Measurements from ENCODE around the gene ZNF750.

Gene ZNF750

DNA sequence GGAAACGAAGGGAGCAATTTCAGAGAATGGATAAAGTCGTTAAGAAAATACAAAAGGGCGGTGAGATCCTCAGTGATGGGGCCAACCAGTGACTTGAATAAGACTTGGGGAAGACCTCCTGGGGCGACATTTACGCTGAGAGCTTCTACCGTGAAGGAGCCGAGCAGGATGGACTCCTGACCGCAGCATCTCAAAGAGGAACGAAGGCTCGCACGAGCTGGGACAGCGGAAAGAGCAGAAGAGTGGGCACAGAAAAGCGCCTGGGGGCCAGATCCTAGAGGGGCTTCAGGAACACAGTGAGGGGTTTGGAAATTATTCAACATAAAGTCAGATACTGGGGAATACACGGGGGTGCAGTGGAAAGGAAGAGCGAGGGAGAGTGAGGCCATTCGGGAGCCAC is 17.5 kb downstream of the ZNF750 start:
- no peak overlapping the region for H3K4me3 ChIP-seq
- H3K27ac ChIP-seq = no peak overlapping the region

DNA sequence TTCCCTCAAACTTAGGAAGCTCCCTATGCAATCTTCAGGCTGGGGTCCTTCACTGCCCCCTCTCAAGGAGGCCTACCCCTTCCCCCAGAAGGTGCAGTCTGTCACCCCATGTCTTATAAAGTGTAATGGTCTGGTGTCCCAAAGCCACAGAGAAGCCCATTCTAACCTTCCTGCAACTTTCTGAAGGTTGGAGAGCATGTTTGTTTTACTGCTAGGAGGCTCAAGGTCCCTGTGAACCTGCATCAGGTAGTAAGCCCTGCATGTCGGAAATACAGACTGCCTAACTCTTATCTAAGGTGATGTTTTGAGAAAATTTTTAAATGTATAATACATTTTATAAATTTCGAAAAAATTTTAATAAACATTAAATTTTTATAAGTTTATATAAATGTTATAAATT is 18.3 kb downstream of the ZNF750 start:
- Histone ChIP-seq H3K27ac (no peak overlapping the region), H3K4me3 (no peak overlapping the region)

GRCh38 chr17:82820278-82821251 is 19.3 kb downstream of the ZNF750 start:
- Histone ChIP-seq H3K4me3 (no peak overlapping the region), H3K27ac (no peak overlapping the region)

GRCh38 chr17:82817947-82818346 is 21.9 kb downstream of the ZNF750 start:
- H3K4me3 ChIP-seq = no peak overlapping the region
- H3K27ac ChIP-seq = no peak overlapping the region

DNA sequence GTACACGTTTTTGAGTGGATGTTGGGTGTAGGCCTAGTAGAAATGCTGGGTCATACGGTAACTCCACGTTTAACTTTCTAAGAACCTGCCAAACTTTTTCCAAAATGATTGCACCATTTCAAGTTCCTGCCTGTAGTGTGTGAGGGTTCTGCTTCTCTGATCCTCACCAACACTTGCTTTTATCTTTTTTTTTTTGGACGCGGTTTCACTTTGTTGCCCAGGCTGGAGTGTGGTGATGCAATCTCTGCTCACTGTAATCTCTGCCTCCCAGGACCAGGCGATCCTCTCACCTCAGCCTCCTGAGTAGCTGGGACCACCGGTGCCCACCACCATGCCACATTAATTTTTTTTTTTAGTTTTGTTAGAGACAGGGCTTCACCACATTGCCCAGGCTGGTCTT is 23.5 kb downstream of the ZNF750 start:
- Histone ChIP-seq H3K4me3 (no peak overlapping the region), H3K27ac (no peak overlapping the region)

GRCh38 chr17:82815790-82816305 is 24.0 kb downstream of the ZNF750 start:
- Histone ChIP-seq H3K27ac (no peak overlapping the region), H3K4me3 (no peak overlapping the region)

- H3K4me3 ChIP-seq = no peak overlapping the region
- H3K27ac ChIP-seq = no peak overlapping the region
Measured at GRCh38 chr17:82815354-82815753, 24.5 kb downstream of the ZNF750 start.

DNA sequence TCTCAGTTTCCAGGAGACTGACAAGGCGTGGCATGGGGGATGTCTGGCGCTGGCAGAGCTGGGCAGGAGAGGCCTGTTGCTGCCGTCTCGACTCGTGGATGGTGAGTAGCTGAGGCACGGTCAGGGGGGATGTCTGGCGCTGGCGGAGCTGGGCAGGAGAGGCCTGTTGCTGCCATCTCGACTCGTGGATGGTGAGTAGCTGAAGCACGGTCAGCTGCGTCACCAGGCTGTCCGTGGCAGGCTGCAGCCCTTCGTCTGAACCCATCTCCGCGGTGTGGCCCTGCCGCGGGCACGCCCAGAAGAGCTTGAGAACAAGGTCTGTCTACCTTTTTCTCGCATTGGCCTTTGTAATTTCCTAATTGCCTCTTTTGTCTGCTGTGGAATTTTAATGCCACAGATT is 25.0 kb downstream of the ZNF750 start:
- Histone ChIP-seq H3K4me3 (no peak overlapping the region), H3K27ac (no peak overlapping the region)

DNA sequence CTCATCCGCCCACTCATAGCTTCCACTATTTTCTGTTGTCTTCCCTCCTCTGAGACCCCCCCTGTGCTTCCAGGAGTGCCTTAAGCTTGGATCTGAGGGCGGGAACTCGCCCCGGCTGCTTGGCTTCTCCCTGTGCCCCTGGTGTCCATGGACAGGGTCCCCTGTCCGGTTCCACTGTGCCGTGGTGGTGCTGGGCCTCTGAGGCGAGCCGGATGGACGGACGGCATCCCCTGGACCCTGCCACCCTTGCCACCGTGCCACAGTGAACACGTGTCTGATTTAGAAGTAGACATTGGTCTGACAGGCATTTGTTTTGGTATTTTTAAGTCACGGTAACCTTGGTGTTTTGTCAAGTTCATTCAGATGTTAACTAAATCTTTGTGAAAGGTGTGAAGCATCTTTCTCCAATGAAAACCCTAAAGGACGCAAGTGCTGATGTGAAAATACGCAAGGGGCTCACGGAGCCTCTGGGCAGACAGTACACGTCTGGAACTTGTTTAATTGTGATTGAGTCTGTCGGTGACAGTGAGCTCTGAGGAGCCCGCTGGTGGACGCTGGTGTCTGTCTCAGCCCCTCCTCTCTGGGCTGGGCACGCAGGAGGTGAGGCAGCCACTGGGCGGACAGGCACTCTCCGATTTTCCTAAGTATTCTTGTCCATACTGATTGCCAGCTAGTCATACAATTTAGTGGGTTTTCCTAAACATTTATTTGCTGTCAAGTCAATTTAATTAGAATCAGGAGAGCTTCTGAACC is 26.3 kb downstream of the ZNF750 start:
- Histone ChIP-seq H3K27ac (no peak overlapping the region), H3K4me3 (no peak overlapping the region)

DNA sequence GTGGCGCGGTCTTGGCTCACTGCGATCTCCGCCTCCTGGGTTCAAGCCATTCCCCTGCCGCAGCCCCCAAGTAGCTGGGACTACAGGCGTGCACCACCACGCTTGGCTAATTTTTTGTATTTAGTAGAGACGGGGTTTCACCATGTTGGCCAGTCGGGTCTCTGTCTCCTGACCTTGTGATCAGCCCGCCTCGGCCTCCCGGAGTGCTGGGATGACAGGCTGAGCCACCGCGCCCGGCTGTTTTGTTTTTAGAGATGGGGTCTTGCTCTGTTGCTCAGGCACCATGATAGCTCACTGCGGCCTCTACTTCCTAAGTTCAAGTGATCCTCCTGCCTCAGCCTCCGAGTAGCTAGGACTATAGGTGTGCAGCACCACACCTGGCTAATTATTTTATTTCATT is 27.2 kb downstream of the ZNF750 start:
- Histone ChIP-seq H3K4me3 (no peak overlapping the region), H3K27ac (no peak overlapping the region)

DNA sequence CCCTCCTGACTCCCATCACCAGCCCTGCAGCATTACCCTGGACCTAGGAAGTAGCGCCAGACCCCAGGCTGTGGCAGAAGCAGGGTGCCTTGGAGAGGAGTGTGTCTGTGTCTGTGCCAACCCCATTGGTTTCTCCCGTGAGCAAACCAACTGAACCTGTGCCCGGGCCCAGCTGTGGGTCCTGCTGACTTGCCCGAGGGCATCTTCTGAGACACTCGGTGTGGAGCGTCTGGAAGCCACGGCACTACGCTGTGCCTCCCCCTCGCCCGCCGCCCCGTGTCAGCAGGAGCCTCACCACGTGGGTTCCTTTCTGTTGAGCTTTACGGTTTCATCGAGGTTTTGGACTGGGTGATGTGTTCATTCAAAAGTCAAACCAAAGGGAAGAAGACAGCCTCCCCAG is 27.8 kb downstream of the ZNF750 start:
- Histone ChIP-seq H3K4me3 (no peak overlapping the region), H3K27ac (no peak overlapping the region)

DNA sequence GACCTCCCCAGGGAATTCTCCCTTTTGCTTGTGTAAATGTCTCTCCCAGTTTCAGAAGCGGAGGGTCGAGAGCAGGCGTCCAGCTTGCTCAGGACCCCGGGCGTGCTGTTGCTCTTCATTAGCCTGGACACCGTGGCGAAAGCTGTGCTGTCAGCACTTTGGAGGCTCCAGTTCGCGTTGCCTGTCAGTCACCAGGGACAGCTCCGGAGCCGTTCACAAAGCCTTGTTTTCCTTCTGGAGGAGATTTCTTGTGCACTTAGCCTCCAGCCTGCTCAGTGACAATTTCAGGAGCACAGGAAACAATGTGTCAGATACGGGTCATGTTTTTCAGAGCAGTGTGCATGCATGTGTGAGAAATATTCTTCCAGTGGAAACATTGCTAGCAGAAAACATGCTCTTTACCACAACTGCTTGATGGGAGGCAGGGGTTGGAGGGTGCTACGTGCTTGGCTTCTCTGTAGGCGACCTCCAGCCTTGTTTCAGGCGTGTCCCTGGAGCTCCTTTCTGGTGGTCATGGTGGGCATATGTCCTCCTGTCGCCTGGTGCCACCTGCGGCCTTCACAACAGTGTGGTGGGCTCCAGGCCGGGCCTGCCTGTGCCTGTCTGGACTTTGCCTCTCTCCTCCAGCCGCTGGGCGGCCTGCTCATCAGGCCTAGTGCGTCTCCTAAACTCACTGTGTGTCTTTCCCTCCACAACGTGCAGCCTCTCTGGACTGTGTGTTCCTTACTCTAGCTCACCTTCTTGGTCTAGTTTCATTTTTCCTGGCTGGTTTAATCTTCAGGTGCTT is 29.0 kb downstream of the ZNF750 start:
- Histone ChIP-seq H3K27ac (no peak overlapping the region), H3K4me3 (no peak overlapping the region)

- Histone ChIP-seq H3K27ac (no peak overlapping the region), H3K4me3 (no peak overlapping the region)
Measured at GRCh38 chr17:82808921-82809905, 30.6 kb downstream of the ZNF750 start.

DNA sequence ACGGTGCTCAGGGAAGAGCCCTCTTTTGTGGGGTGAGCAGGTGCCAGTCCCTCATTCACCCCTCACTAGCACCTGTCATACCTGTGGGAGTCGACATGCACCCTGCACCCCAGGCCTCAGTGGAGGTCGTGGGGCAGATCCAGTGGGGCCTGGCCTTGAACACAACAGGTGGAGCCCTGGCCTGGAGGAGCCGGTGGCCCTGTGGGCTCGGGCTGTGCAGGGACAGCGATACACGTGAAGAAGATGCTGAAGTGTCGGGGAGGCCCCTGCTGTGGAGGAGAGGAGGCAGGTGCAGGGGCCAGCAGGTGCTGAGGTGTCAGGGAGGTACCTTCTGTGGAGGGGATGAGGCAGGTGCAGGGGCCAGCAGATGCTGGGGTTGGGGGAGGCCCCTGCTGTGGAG is 31.8 kb downstream of the ZNF750 start:
- Histone ChIP-seq H3K4me3 (no peak overlapping the region), H3K27ac (no peak overlapping the region)

- no peak overlapping the region for H3K4me3 ChIP-seq
- H3K27ac ChIP-seq = no peak overlapping the region
Measured at GRCh38 chr17:82807562-82807961, 32.3 kb downstream of the ZNF750 start.

DNA sequence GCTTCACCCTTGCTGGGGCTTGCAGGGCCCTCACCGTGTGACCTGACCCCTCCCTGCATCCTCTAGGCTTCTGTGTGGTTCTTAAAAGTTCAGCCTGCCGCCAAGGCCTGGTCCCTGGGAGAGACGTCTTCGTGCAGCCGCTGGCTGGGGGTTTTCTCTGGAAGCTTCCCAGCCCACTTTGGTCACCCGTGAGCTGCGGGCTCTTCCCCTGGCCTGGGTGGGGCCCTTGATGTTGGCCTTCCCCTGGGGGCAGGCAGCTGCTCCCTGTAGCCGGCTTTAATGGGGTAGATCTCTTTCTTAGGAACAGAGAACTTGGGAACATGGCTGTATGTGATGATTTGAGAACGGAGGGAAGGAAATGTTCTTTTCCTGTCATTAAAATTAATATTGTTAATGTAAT is 32.7 kb downstream of the ZNF750 start:
- peak overlapping the region in 4 of 21 experiments; percentile 9 to 69 (median 28) for H3K27ac ChIP-seq
- no peak overlapping the region for H3K4me3 ChIP-seq

DNA sequence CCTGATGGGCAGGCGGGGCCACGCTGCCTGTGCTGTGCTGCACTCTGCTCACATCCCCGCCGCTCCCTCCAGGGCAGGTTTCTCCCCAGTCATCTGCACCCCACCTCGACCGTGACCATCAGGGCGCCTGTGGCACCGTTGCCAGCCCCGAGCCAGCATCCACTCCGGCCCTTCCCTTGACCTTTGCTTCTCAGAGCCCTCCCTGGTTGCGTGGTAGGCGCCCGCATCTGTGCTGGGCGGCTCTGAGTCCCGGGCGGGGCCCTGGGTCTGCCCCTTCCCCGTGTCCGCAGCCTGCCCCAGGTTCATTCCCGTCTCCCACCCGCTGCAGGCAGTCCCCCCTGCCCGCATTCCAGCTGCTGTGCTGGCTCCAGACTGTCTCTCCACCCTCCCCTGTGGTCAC is 33.2 kb downstream of the ZNF750 start:
- Histone ChIP-seq H3K27ac (peak overlapping the region in 5 of 21 experiments; percentile 9 to 69 (median 25)), H3K4me3 (no peak overlapping the region)

DNA sequence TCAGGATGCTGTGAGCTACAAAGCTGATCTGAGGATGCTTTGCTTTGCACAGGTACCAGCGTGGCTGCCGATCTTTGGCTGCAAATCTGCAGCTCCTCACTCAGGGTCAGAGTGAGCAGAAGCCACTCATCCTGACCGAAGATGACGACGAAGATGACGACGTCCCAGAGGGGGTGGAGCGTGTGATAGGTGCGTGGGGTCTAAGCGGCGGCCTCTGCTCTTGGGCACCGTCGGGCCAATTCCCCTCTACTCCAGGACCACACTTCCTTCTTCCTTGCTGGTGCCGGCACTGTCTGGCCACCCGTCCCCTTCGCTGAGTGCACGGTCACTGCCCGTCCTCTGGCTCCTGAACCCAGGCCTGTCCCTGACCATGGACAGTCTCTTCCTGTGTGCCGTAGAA is 34.0 kb downstream of the ZNF750 start:
- no peak overlapping the region for H3K27ac ChIP-seq
- H3K4me3 ChIP-seq = no peak overlapping the region

DNA sequence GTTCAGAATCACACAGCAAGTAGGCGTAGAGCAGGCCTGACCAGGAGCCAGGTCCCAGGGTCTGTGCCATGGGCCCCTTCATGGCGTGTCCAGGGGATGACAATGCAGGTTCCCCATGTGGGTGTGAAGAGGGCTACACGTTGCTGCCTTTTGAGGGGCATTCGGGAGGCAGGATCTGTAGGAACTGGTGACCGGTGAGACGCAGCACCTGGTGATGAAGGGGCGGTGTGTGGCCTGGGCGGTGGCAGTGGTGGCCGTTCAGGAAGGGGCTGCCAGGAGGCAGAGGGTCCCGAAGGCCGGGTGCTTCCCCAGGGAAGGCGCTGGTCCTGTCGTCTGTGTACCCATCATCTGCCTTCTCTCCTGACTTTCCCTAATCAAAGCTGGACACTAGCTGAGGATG is 34.6 kb downstream of the ZNF750 start:
- H3K27ac ChIP-seq = no peak overlapping the region
- H3K4me3 ChIP-seq = no peak overlapping the region

Measured in skin epidermis (tissue), 12 donors.